HG03025 (cell line): Measurements from ENCODE around the gene CDH12.

Experiments
- ATAC-seq: cut with Tn5 transposase; IDR thresholded peaks from one replicate; pipeline ENCODE4 v1.9.1; 2021; ENCODE audit warnings: mild to moderate bottlenecking, moderate library complexity; ENCODE audit not compliant: unreplicated experiment, low FRiP score

The CDH12 gene

GRCh38 chr5:21882074-21882745 lies 970.9 kb downstream of the CDH12 start:
- no peak for ATAC-seq

GRCh38 chr5:21880164-21880563 lies 973.0 kb downstream of the CDH12 start:
- ATAC-seq: no peak

- no peak for ATAC-seq
These were observed 990.2 kb downstream of the CDH12 start for GRCh38 chr5:21862986-21863385.

GRCh38 chr5:21858441-21858840 lies 994.7 kb downstream of the CDH12 start:
- no peak for ATAC-seq

GRCh38 chr5:21856987-21857386 lies 996.2 kb downstream of the CDH12 start:
- ATAC-seq: no peak

GRCh38 chr5:21847300-21847699 lies 1005.8 kb downstream of the CDH12 start:
- no peak for ATAC-seq

GRCh38 chr5:21844960-21845359 lies 1008.2 kb downstream of the CDH12 start:
- ATAC-seq: no peak

- ATAC-seq: no peak
These were observed 1018.3 kb downstream of the CDH12 start for GRCh38 chr5:21834863-21835262.

GRCh38 chr5:21831145-21831787 lies 1021.9 kb downstream of the CDH12 start:
- peak; percentile 76 for ATAC-seq

GRCh38 chr5:21826884-21827283 lies 1026.3 kb downstream of the CDH12 start:
- ATAC-seq: no peak

- no peak for ATAC-seq
These were observed 1029.6 kb downstream of the CDH12 start for GRCh38 chr5:21823588-21823987.

GRCh38 chr5:21823076-21823574 lies 1030.0 kb downstream of the CDH12 start:
- ATAC-seq: no peak

GRCh38 chr5:21820527-21820926 lies 1032.6 kb downstream of the CDH12 start:
- ATAC-seq: no peak

- no peak for ATAC-seq
These were observed 1034.8 kb downstream of the CDH12 start for GRCh38 chr5:21818370-21818720.

- no peak for ATAC-seq
These were observed 1035.3 kb downstream of the CDH12 start for GRCh38 chr5:21817668-21818369.

GRCh38 chr5:21810737-21811316 lies 1042.3 kb downstream of the CDH12 start:
- no peak for ATAC-seq

- no peak for ATAC-seq
These were observed 1043.5 kb downstream of the CDH12 start for GRCh38 chr5:21809611-21810010.

GRCh38 chr5:21807953-21808352 lies 1045.2 kb downstream of the CDH12 start:
- ATAC-seq: no peak

- no peak for ATAC-seq
These were observed 1046.2 kb downstream of the CDH12 start for GRCh38 chr5:21806943-21807342.

- no peak for ATAC-seq
These were observed 1046.9 kb downstream of the CDH12 start for GRCh38 chr5:21806271-21806670.

- ATAC-seq: no peak
These were observed 1050.2 kb downstream of the CDH12 start for GRCh38 chr5:21802869-21803490.
